ENCODE results near the gene ARRB1. TPM values are rescaled to one million over a fixed set of nuclear protein-coding genes. Genes with fewer than 3 reads are reported as not detected.

Gene ARRB1
- total and polyA plus RNA-seq, 4 donors = 5.8 to 76.1 (median 21.0) TPM

GRCh38 chr11:75324740-75325139, 26.7 kb downstream of the ARRB1 start:
- no peak overlapping the region for H3K27ac ChIP-seq (ENCODE audit: low read depth in 1 of 2, low read length in 2 of 2)
- ATAC-seq (ENCODE audit: low FRiP score) = no peak
- no peaks in the 10 kb centered on the region for H3K36me3 ChIP-seq (ENCODE audit: control insufficient read depth in 1 of 2, insufficient read depth in 2 of 2, low read length in 1 of 2)
- H3K4me1 ChIP-seq (ENCODE audit: control insufficient read depth in 1 of 2, insufficient read depth in 2 of 2, low read length in 2 of 2) = no peaks in the 10 kb centered on the region
- no peaks in the 10 kb centered on the region for H3K27me3 ChIP-seq (ENCODE audit: control insufficient read depth in 1 of 2, insufficient read depth in 2 of 2, low read length in 1 of 2)
- intact Hi-C loops (cut with DNase I) = loop anchor here (5.0 to 10.0 kb wide), 2 partner anchors 60 to 63 kb away; no protein-coding TSS in a partner anchor
- no peak overlapping the region for H3K4me3 ChIP-seq (ENCODE audit: low read length in 2 of 2)
- no peak for DNase-seq
- no peaks in the 10 kb centered on the region for H3K9me3 ChIP-seq (ENCODE audit: control insufficient read depth, low read length)
- WGBS, 2 donors = 81 to 95% methylated on average over 4 of the region's 4 CpGs

- no peaks in the 10 kb centered on the region for H3K36me3 ChIP-seq (ENCODE audit: control insufficient read depth in 1 of 2, insufficient read depth in 2 of 2, low read length in 1 of 2)
- no peak for ATAC-seq (ENCODE audit: low FRiP score)
- no peaks in the 10 kb centered on the region for H3K27me3 ChIP-seq (ENCODE audit: control insufficient read depth in 1 of 2, insufficient read depth in 2 of 2, low read length in 1 of 2)
- H3K4me1 ChIP-seq (ENCODE audit: control insufficient read depth in 1 of 2, insufficient read depth in 2 of 2, low read length in 2 of 2) = no peaks in the 10 kb centered on the region
- no peak overlapping the region for H3K4me3 ChIP-seq (ENCODE audit: low read length in 2 of 2)
- no peak overlapping the region for H3K27ac ChIP-seq (ENCODE audit: low read depth in 1 of 2, low read length in 2 of 2)
- intact Hi-C loops (cut with DNase I) = loop anchor here in 1 of 2 donors (10.0 kb wide), 1 partner anchor 61 kb away; no protein-coding TSS in a partner anchor
- H3K9me3 ChIP-seq (ENCODE audit: control insufficient read depth, low read length) = no peaks in the 10 kb centered on the region
- WGBS, 2 donors = 95 to 96% methylated on average over 12 of the region's 12 CpGs
- no peak for DNase-seq
These were observed 27.3 kb downstream of the ARRB1 start for GRCh38 chr11:75324189-75324588.

GRCh38 chr11:75323609-75324008, 27.9 kb downstream of the ARRB1 start:
- WGBS, 2 donors = 86 to 87% methylated on average over 7 of the region's 7 CpGs
- H3K36me3 ChIP-seq (ENCODE audit: control insufficient read depth in 1 of 2, insufficient read depth in 2 of 2, low read length in 1 of 2) = no peaks in the 10 kb centered on the region
- no peaks in the 10 kb centered on the region for H3K27me3 ChIP-seq (ENCODE audit: control insufficient read depth in 1 of 2, insufficient read depth in 2 of 2, low read length in 1 of 2)
- H3K4me1 ChIP-seq (ENCODE audit: control insufficient read depth in 1 of 2, insufficient read depth in 2 of 2, low read length in 2 of 2) = no peaks in the 10 kb centered on the region
- intact Hi-C loops (cut with DNase I) = loop anchor here in 1 of 2 donors (10.0 kb wide), 1 partner anchor 61 kb away; no protein-coding TSS in a partner anchor
- H3K27ac ChIP-seq (ENCODE audit: low read depth in 1 of 2, low read length in 2 of 2) = no peak overlapping the region
- no peak overlapping the region for H3K4me3 ChIP-seq (ENCODE audit: low read length in 2 of 2)
- no peaks in the 10 kb centered on the region for H3K9me3 ChIP-seq (ENCODE audit: control insufficient read depth, low read length)
- DNase-seq (no peak), ATAC-seq (ENCODE audit: low FRiP score) (no peak)

GRCh38 chr11:75320643-75321042, 30.8 kb downstream of the ARRB1 start:
- Histone ChIP-seq H3K27ac (ENCODE audit: low read depth in 1 of 2, low read length in 2 of 2) (no peak overlapping the region), H3K36me3 (ENCODE audit: control insufficient read depth in 1 of 2, insufficient read depth in 2 of 2, low read length in 1 of 2) (no peaks in the 10 kb centered on the region), H3K9me3 (ENCODE audit: control insufficient read depth, low read length) (no peaks in the 10 kb centered on the region), H3K27me3 (ENCODE audit: control insufficient read depth in 1 of 2, insufficient read depth in 2 of 2, low read length in 1 of 2) (no peaks in the 10 kb centered on the region), H3K4me1 (ENCODE audit: control insufficient read depth in 1 of 2, insufficient read depth in 2 of 2, low read length in 2 of 2) (no peaks in the 10 kb centered on the region), H3K4me3 (ENCODE audit: low read length in 2 of 2) (no peak overlapping the region)
- DNase-seq = peak in 1 of 2 donors; percentile 38
- intact Hi-C loops (cut with DNase I) = loop anchor here in 1 of 2 donors (10.0 kb wide), 1 partner anchor 64 kb away; no protein-coding TSS in a partner anchor
- no peak for ATAC-seq (ENCODE audit: low FRiP score)
- 93 to 94% methylated on average over 5 of the region's 5 CpGs for WGBS, 2 donors

DNA sequence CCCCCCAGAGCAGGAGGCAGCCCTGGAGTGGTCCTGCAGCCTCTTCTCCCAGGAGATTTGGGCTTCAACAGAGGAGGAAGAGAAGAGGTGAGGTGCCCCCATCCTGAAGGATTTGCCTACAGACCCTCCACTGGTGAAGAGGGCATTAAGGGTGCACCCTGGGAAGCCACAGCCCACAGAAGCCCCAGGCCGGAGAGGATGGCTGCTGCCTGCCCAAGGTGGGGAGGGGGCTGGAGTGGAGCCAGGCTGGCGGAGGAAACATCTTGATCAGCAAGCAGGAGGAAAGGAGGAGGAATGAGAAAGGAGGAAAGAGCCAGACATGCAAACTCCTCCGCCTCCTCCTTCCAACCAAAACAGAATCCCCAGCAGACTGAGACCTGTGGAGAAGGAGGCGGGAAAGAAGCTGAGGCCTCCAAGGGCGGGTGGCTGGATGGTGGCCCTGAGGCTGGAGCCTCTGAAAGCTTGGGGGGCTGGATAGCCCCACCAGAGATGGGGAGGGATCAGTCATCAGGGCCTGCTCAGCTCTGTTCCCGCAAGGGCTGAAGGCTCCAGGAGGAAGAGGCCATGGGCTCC, 31.3 kb downstream of the ARRB1 start:
- no peaks in the 10 kb centered on the region for H3K36me3 ChIP-seq (ENCODE audit: control insufficient read depth in 1 of 2, insufficient read depth in 2 of 2, low read length in 1 of 2)
- DNase-seq (peak in 1 of 2 donors; percentile 58), ATAC-seq (ENCODE audit: low FRiP score) (no peak)
- no peaks in the 10 kb centered on the region for H3K9me3 ChIP-seq (ENCODE audit: control insufficient read depth, low read length)
- no peaks in the 10 kb centered on the region for H3K27me3 ChIP-seq (ENCODE audit: control insufficient read depth in 1 of 2, insufficient read depth in 2 of 2, low read length in 1 of 2)
- H3K4me1 ChIP-seq (ENCODE audit: control insufficient read depth in 1 of 2, insufficient read depth in 2 of 2, low read length in 2 of 2) = no peaks in the 10 kb centered on the region
- 82 to 89% methylated on average over 5 to 6 of the region's 6 CpGs for WGBS, 2 donors
- H3K4me3 ChIP-seq (ENCODE audit: low read length in 2 of 2) = no peak overlapping the region
- intact Hi-C loops (cut with DNase I) = loop anchor here in 1 of 2 donors (10.0 kb wide), 1 partner anchor 65 kb away; no protein-coding TSS in a partner anchor
- no peak overlapping the region for H3K27ac ChIP-seq (ENCODE audit: low read depth in 1 of 2, low read length in 2 of 2)

GRCh38 chr11:75319035-75319877, 32.2 kb downstream of the ARRB1 start:
- no peak overlapping the region for H3K4me3 ChIP-seq (ENCODE audit: low read length in 2 of 2)
- no peak overlapping the region for H3K27ac ChIP-seq (ENCODE audit: low read depth in 1 of 2, low read length in 2 of 2)
- 81 to 84% methylated on average over 11 of the region's 11 CpGs for WGBS, 2 donors
- DNase-seq (peak in 1 of 2 donors; percentile 60), ATAC-seq (ENCODE audit: low FRiP score) (no peak)
- intact Hi-C loops (cut with DNase I) = no loop called here
- H3K27me3 ChIP-seq (ENCODE audit: control insufficient read depth in 1 of 2, insufficient read depth in 2 of 2, low read length in 1 of 2) = no peaks in the 10 kb centered on the region
- no peaks in the 10 kb centered on the region for H3K9me3 ChIP-seq (ENCODE audit: control insufficient read depth, low read length)
- no peaks in the 10 kb centered on the region for H3K36me3 ChIP-seq (ENCODE audit: control insufficient read depth in 1 of 2, insufficient read depth in 2 of 2, low read length in 1 of 2)
- H3K4me1 ChIP-seq (ENCODE audit: control insufficient read depth in 1 of 2, insufficient read depth in 2 of 2, low read length in 2 of 2) = no peaks in the 10 kb centered on the region

DNA sequence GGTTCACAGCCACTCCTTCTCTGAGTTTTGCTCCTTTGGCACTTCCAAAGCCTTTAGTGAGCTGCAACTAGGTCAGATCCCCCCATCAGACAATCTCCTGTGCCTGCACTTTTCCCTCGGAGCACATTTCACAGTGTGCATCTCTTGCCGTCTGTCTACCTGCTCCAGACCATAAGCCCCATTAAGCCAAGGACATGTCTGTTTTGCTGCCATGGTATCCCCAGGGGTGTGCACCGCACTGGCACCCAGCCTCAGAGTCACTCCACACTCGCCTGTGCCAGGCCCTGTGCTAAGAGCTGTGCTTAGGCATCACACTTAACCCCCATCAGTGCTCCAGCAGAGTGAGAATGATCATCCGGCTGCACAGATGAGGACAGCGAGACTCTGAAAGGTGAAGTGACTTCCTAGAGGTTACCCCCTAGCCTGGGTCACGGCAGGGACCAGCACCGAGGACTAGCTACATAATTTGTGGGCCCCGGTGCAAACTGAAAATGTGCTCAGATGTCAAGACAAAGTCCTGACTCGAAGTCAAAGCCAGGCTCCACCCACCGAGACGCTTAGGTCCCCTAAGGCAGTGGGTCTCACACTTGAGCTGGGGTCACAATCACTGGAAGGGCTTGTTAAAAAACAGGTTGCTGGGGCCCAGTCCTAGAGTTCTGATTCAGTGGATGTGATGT, 33.9 kb downstream of the ARRB1 start:
- intact Hi-C loops (cut with DNase I) = no loop called here
- Histone ChIP-seq H3K4me3 (ENCODE audit: low read length in 2 of 2) (no peak overlapping the region), H3K36me3 (ENCODE audit: control insufficient read depth in 1 of 2, insufficient read depth in 2 of 2, low read length in 1 of 2) (no peaks in the 10 kb centered on the region), H3K27me3 (ENCODE audit: control insufficient read depth in 1 of 2, insufficient read depth in 2 of 2, low read length in 1 of 2) (no peaks in the 10 kb centered on the region), H3K27ac (ENCODE audit: low read depth in 1 of 2, low read length in 2 of 2) (no peak overlapping the region), H3K9me3 (ENCODE audit: control insufficient read depth, low read length) (no peaks in the 10 kb centered on the region), H3K4me1 (ENCODE audit: control insufficient read depth in 1 of 2, insufficient read depth in 2 of 2, low read length in 2 of 2) (no peaks in the 10 kb centered on the region)
- ATAC-seq (ENCODE audit: low FRiP score) (no peak), DNase-seq (peak in 1 of 2 donors; percentile 59)
- WGBS, 2 donors = 58 to 61% methylated on average over 12 of the region's 12 CpGs

GRCh38 chr11:75315439-75315805, 36.0 kb downstream of the ARRB1 start:
- Histone ChIP-seq H3K4me1 (ENCODE audit: control insufficient read depth in 1 of 2, insufficient read depth in 2 of 2, low read length in 2 of 2) (no peaks in the 10 kb centered on the region), H3K4me3 (ENCODE audit: low read length in 2 of 2) (no peak overlapping the region), H3K36me3 (ENCODE audit: control insufficient read depth in 1 of 2, insufficient read depth in 2 of 2, low read length in 1 of 2) (no peaks in the 10 kb centered on the region), H3K9me3 (ENCODE audit: control insufficient read depth, low read length) (no peaks in the 10 kb centered on the region), H3K27ac (ENCODE audit: low read depth in 1 of 2, low read length in 2 of 2) (no peak overlapping the region), H3K27me3 (ENCODE audit: control insufficient read depth in 1 of 2, insufficient read depth in 2 of 2, low read length in 1 of 2) (no peaks in the 10 kb centered on the region)
- 84 to 87% methylated on average over 6 of the region's 6 CpGs for WGBS, 2 donors
- intact Hi-C loops (cut with DNase I) = no loop called here
- no peak for ATAC-seq (ENCODE audit: low FRiP score)
- no peak for DNase-seq
